K562 (cell line): ENCODE measurements around the gene SPPL3. TPM values are rescaled to one million over a fixed set of nuclear protein-coding genes. Genes with fewer than 3 reads are reported as not detected.

Source experiments
- ATAC-seq: fragments of 200-7000 bp; cut with Tn5 transposase; 3 replicates; pipeline ENCODE4 v1.9.1; 2020; ENCODE audit warnings: moderate library complexity
- BruUV-seq: library from RNA; stranded (reverse); fragments of 400-500 nt; replicated peaks from 2 replicates; lab custom pipeline; 2021; lab: Mats Ljungman, UMichigan
- CTCF ChIA-PET: fragments of 300-600 bp; formaldehyde crosslinking; extraction: SDS; loops from one replicate; lab custom pipeline; 2021; ENCODE audit warnings: low intra/inter-chr PET ratio; lab: Yijun Ruan, JAX
- POLR2A ChIA-PET: fragments of 300-600, 350-650 bp; sonication (Branson Sonifier 250); formaldehyde crosslinking; extraction: SDS; loops from one replicate; lab custom pipeline; 2021; ENCODE audit warnings: antibody characterized with exemption, inconsistent platforms; lab: Yijun Ruan, JAX
- DNase-seq, 4 experiments: peaks; one replicate each; pipeline versions ENCODE4 v3.0.0 to v3.0.0-alpha.2; 2011 to 2018; ENCODE audit warnings: low spot score in 3 of 4, mixed read lengths in 3 of 4; ENCODE audit errors: extremely low read depth in 1 of 4
- FAIRE-seq: peaks from 2 replicates; lab custom pipeline; 2011; peaks lifted over from hg19 to GRCh38; lab: Jason Lieb, UNC
- H2AFZ ChIP-seq: 2 replicates; pipeline ENCODE4 v1.6.0; 2011; ENCODE audit warnings: low read depth, low read length, control low read depth, inconsistent platforms
- H3K27ac ChIP-seq: fragments of 200-600 bp; 3 replicates; pipeline ENCODE4 v1.8.0; 2011; ENCODE audit warnings: low read depth, mild to moderate bottlenecking, control low read depth, inconsistent platforms, low read length, moderate library complexity, mixed read lengths; ENCODE audit errors: extremely low read depth
- H3K27me3 ChIP-seq, 2 experiments: fragments of 300-600 bp in 1 of 2; 2 replicates in 1 of 2; 3 replicates in 1 of 2; pipeline versions ENCODE4 v1.6.0 to v1.8.0; 2011; ENCODE audit warnings: inconsistent platforms in 2 of 2, low read length in 2 of 2, mild to moderate bottlenecking in 1 of 2, mixed read lengths in 1 of 2, moderate library complexity in 1 of 2; ENCODE audit not compliant: control insufficient read depth in 2 of 2, insufficient read depth in 2 of 2
- H3K36me3 ChIP-seq: fragments of 300-600 bp; 3 replicates; pipeline ENCODE4 v1.8.0; 2011; ENCODE audit warnings: mild to moderate bottlenecking, low read length, inconsistent platforms; ENCODE audit not compliant: control insufficient read depth, insufficient read depth
- H3K4me1 ChIP-seq, 2 experiments: fragments of 200-600 bp in 1 of 2; replicated peaks in 1 of 2; 2 replicates in 1 of 2; 3 replicates in 1 of 2; pipeline versions ENCODE4 v1.5.1 to v1.8.0; 2011; ENCODE audit warnings: inconsistent platforms in 2 of 2, low read length in 2 of 2, mild to moderate bottlenecking in 1 of 2, mixed read lengths in 1 of 2, moderate library complexity in 1 of 2; ENCODE audit not compliant: control insufficient read depth in 2 of 2, insufficient read depth in 2 of 2
- H3K4me2 ChIP-seq: 2 replicates; pipeline ENCODE4 v1.6.1; 2011; ENCODE audit warnings: low read length, control low read depth, inconsistent platforms, mixed read lengths; ENCODE audit not compliant: insufficient read depth
- H3K4me3 ChIP-seq: fragments of 200-600 bp; sonication (generic), shearing (Covaris generic); 2 replicates; pipeline ENCODE4 v1.5.1; 2016; ENCODE audit warnings: control low read depth, inconsistent platforms
- H3K79me2 ChIP-seq: fragments of 200-600 bp; 3 replicates; pipeline ENCODE4 v1.8.0; 2011; ENCODE audit warnings: low read length, inconsistent platforms; ENCODE audit not compliant: control insufficient read depth, insufficient read depth
- H3K9ac ChIP-seq, 2 experiments: 2 replicates each; pipeline versions ENCODE4 v1.6.0 to v1.6.1; 2011; ENCODE audit warnings: low read depth in 2 of 2, low read length in 2 of 2, control low read depth in 1 of 2, inconsistent platforms in 1 of 2, mild to moderate bottlenecking in 1 of 2, mixed read lengths in 1 of 2; ENCODE audit not compliant: insufficient read depth in 1 of 2
- H3K9me1 ChIP-seq: one replicate; pipeline ENCODE4 v1.6.0; 2011; ENCODE audit warnings: inconsistent platforms, mild to moderate bottlenecking, low read length, moderate library complexity; ENCODE audit not compliant: control insufficient read depth, insufficient read depth
- H3K9me3 ChIP-seq: replicated peaks from 2 replicates; pipeline ENCODE4 v1.5.1; 2011; ENCODE audit warnings: low read depth, low read length, inconsistent platforms; ENCODE audit not compliant: control insufficient read depth, insufficient read depth
- H4K20me1 ChIP-seq: replicated peaks from 2 replicates; pipeline ENCODE4 v1.6.1; 2011; ENCODE audit warnings: low read length, inconsistent platforms, mixed read lengths; ENCODE audit not compliant: control insufficient read depth, insufficient read depth
- ARID1B ChIP-seq: fragments of 450-650 bp; IDR thresholded peaks from 2 replicates; pipeline ENCODE4 v1.6.1; 2016; ENCODE audit warnings: antibody characterized with exemption, mild to moderate bottlenecking, inconsistent platforms
- CEBPB ChIP-seq: fragments of 450-650 bp; IDR thresholded peaks from 2 replicates; pipeline ENCODE4 v1.6.1; 2016; ENCODE audit warnings: missing genetic modification characterization, missing compliant biosample characterization
- FOXP1 ChIP-seq: sonication (generic); formaldehyde crosslinking; IDR thresholded peaks from 2 replicates; pipeline ENCODE4 v1.8.0; 2022; ENCODE audit warnings: mild to moderate bottlenecking, missing genetic modification reagents
- GATA2 ChIP-seq: sonication (generic); formaldehyde crosslinking; IDR thresholded peaks from 2 replicates; pipeline ENCODE4 v1.4.0; 2020; ENCODE audit warnings: mild to moderate bottlenecking, missing genetic modification reagents
- WGBS: fragments of 100-300 bp; shearing (Covaris generic); methylation state at CpG from one replicate; pipeline ENCODE4 v1.1.6; 2016; ENCODE audit warnings: low coverage, mixed read lengths; ENCODE audit not compliant: insufficient coverage; ENCODE audit errors: missing lambda C conversion rate; 5-methylcytosine and 5-hydroxymethylcytosine counted together
- in situ Hi-C: fragments of 300-500 bp; cut with MboI; formaldehyde crosslinking; loops from 4 replicates; pipeline ENCODE4 v1.15.0; 2018; ENCODE audit warnings: inconsistent platforms, mixed read lengths
- intact Hi-C: fragments of 100-400 bp; cut with micrococcal nuclease; formaldehyde crosslinking; loops from 2 replicates; pipeline ENCODE4 v1.14.2; 2022
- polyA plus RNA-seq, 8 experiments: library from polyadenylated mRNA; depleted of rRNA in 4 of 8; stranded (reverse) in 5 of 8; unstranded in 3 of 8; fragments of >200 nt; fragmentation: Nextera tagmentation in 2 of 8; fragmentation: Illumina TruSeq in 1 of 8; extraction: Ambion mirVana in 2 of 8; extraction: Trizol in 1 of 8; gene quantifications; 2 replicates each; pipeline versions ENCODE4 v1.2.1 to v1.2.3, GENCODE V29; 2011 to 2014; ENCODE audit warnings: inconsistent platforms in 1 of 8, missing spikeins in 1 of 8
- total RNA-seq, 7 experiments: library from RNA; depleted of rRNA in 6 of 7; stranded (reverse); fragments of >200 nt in 6 of 7; fragmentation: Illumina TruSeq in 2 of 7; extraction: Trizol in 2 of 7; gene quantifications; 2 replicates each; pipeline versions ENCODE4 v1.2.1 to v1.2.3, GENCODE V29; 2011 to 2021; ENCODE audit warnings: low replicate concordance in 1 of 7
- TF ChIP-seq, protein P1 (sequence below): IDR thresholded peaks from 2 replicates; pipeline ENCODE4 v1.6.1; 2011; ENCODE audit warnings: borderline replicate concordance, low read depth, mild to moderate bottlenecking, moderate library complexity, low read length; ENCODE audit not compliant: insufficient read depth, poor library complexity, severe bottlenecking
- TF ChIP-seq, protein P2 (sequence below): sonication (generic); formaldehyde crosslinking; IDR thresholded peaks from 2 replicates; pipeline ENCODE4 v1.8.0; 2022; ENCODE audit warnings: mild to moderate bottlenecking, missing genetic modification reagents

Gene SPPL3
- total and polyA plus RNA-seq, 9 of the 15 experiments (the other 6 are each of a cell fraction or from before 2014, with no cell fraction given): 2.9 to 32.1 (median 7.1) TPM

DNA sequence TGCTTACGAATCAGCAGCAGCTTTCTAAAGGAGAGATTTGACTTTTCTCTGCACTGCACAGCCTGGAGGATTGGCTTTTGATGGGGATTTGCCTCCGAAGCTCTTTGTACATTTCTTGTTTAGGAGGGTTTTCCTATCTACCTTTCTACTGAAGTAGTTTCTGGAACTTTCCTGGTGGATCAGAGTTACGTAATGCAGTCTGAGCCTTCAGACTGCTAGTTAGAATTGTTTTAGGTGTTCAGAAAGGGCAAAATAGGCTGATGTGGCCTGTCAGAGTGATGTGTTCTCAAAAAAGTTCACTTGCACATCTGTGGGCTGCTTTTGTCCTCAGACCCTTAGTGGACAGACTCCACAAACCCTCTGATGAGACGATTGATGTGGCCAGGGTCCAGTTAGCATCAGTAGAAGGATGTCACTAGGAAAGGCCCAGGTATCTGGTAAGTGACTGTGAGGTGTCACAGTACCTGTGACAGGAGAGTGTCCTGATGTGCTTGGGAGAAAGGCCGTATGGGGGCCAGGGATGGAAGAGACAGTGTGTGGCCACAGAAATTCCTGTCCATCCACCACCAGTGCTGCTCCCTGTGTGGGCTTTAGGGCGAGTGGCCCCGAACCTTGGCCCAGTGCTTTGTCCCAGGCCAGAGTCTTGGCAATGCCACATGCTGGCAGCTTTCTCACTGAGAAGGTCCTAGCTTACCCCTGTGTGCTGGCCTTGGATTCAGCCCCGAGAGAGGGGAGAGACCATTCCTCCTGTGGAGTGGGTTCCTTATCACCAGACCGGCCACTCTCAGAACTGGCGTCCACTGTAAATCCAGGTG, 183.0 kb downstream of the SPPL3 start:
- in situ Hi-C loops: no loop called here
- Histone ChIP-seq H3K27ac (peak overlapping the region; percentile 58; the same call in 2 of the 3 replicates), H2AFZ (no peak overlapping the region), H3K4me2 (no peak overlapping the region; the same call in 1 of the 2 replicates), H3K79me2 (peaks cover 5% of the 10 kb centered on the region), H3K9me3 (no peaks in the 10 kb centered on the region), H3K27me3 (no peaks in the 10 kb centered on the region), H3K9me1 (no peaks in the 10 kb centered on the region), H3K9ac (peak overlapping the region in 1 of 2 experiments; percentile 53; a peak in 1 of 4 replicates), H3K4me3 (no peak overlapping the region), H4K20me1 (peaks cover 8% of the 10 kb centered on the region; the same call in 1 of the 2 replicates), H3K4me1 (peaks cover 36 to 38% of the 10 kb centered on the region in 2 experiments; a peak in 4 of 5 replicates), H3K36me3 (peaks cover 70% of the 10 kb centered on the region)
- no peak for ATAC-seq
- FAIRE-seq: no peak
- 71% methylated on average over 10 of the region's 10 CpGs for WGBS
- POLR2A ChIA-PET: interaction anchor here (0.5 to 2.4 kb wide), 11 partner anchors 9 to 520 kb away, joined by 3 to 22 read pairs (median 3); partner anchors contain the start of genes RNU4-1, RNU4-2, RPLP0 and UNC119B
- no TSS peak for BruUV-seq
- CTCF ChIA-PET: no interaction called here
- intact Hi-C loops: no loop called here
- DNase-seq: no peak
- TF ChIP-seq GATA2 (CRISPR knock-in tag): 0 out of 2 replicates have a peak, but pooled peaks have one; percentile 9
- TF ChIP-seq CEBPB (tag): peak; percentile 64
- 0 out of 2 replicates have a peak, but pooled peaks have one; percentile 3 for TF ChIP-seq ARID1B
- TF ChIP-seq, protein P1, sequence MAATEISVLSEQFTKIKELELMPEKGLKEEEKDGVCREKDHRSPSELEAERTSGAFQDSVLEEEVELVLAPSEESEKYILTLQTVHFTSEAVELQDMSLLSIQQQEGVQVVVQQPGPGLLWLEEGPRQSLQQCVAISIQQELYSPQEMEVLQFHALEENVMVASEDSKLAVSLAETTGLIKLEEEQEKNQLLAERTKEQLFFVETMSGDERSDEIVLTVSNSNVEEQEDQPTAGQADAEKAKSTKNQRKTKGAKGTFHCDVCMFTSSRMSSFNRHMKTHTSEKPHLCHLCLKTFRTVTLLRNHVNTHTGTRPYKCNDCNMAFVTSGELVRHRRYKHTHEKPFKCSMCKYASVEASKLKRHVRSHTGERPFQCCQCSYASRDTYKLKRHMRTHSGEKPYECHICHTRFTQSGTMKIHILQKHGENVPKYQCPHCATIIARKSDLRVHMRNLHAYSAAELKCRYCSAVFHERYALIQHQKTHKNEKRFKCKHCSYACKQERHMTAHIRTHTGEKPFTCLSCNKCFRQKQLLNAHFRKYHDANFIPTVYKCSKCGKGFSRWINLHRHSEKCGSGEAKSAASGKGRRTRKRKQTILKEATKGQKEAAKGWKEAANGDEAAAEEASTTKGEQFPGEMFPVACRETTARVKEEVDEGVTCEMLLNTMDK: no peak
- TF ChIP-seq FOXP1: peak; percentile 40; the same call in 1 of the 2 replicates
- TF ChIP-seq, protein P2, sequence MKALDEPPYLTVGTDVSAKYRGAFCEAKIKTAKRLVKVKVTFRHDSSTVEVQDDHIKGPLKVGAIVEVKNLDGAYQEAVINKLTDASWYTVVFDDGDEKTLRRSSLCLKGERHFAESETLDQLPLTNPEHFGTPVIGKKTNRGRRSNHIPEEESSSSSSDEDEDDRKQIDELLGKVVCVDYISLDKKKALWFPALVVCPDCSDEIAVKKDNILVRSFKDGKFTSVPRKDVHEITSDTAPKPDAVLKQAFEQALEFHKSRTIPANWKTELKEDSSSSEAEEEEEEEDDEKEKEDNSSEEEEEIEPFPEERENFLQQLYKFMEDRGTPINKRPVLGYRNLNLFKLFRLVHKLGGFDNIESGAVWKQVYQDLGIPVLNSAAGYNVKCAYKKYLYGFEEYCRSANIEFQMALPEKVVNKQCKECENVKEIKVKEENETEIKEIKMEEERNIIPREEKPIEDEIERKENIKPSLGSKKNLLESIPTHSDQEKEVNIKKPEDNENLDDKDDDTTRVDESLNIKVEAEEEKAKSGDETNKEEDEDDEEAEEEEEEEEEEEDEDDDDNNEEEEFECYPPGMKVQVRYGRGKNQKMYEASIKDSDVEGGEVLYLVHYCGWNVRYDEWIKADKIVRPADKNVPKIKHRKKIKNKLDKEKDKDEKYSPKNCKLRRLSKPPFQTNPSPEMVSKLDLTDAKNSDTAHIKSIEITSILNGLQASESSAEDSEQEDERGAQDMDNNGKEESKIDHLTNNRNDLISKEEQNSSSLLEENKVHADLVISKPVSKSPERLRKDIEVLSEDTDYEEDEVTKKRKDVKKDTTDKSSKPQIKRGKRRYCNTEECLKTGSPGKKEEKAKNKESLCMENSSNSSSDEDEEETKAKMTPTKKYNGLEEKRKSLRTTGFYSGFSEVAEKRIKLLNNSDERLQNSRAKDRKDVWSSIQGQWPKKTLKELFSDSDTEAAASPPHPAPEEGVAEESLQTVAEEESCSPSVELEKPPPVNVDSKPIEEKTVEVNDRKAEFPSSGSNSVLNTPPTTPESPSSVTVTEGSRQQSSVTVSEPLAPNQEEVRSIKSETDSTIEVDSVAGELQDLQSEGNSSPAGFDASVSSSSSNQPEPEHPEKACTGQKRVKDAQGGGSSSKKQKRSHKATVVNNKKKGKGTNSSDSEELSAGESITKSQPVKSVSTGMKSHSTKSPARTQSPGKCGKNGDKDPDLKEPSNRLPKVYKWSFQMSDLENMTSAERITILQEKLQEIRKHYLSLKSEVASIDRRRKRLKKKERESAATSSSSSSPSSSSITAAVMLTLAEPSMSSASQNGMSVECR: 0 out of 2 replicates have a peak, but pooled peaks have one; percentile 9
